ENCODE data around the gene TMPRSS9.

GRCh38 chr19:2358548-2359173, 1.4 kb upstream of the TMPRSS9 start:
- no peak for TF ChIP-seq POU6F1 (CRISPR knock-in tag; IDR thresholded peaks at IDR 0.05; ENCODE audit: borderline replicate concordance, low read depth)
- no peak for TF ChIP-seq ARNTL (CRISPR knock-in tag; IDR thresholded peaks at IDR 0.05; ENCODE audit: borderline replicate concordance, low read depth)
- no peak for TF ChIP-seq TSHZ2 (CRISPR knock-in tag; IDR thresholded peaks at IDR 0.05)
- no peak for TF ChIP-seq ZNF565 (CRISPR knock-in tag; conservative IDR thresholded peaks at IDR 0.05; ENCODE audit: low read depth)
- TF ChIP-seq ZFP30 (CRISPR knock-in tag; IDR thresholded peaks at IDR 0.05), result no peak
- no peak for TF ChIP-seq BACH2 (CRISPR knock-in tag; IDR thresholded peaks at IDR 0.05; ENCODE audit: borderline replicate concordance)
- TF ChIP-seq ESRRG (CRISPR knock-in tag; IDR thresholded peaks at IDR 0.05), result no peak
- no peak for TF ChIP-seq ZNF70 (CRISPR knock-in tag; IDR thresholded peaks at IDR 0.05)
- no peak for TF ChIP-seq TCF4 (CRISPR knock-in tag; IDR thresholded peaks at IDR 0.05; ENCODE audit: borderline replicate concordance)
- no peak for TF ChIP-seq CSDC2 (CRISPR knock-in tag; IDR thresholded peaks at IDR 0.05)
- no peak for TF ChIP-seq CREB5 (CRISPR knock-in tag; IDR thresholded peaks at IDR 0.05; ENCODE audit: low read depth)
- TF ChIP-seq CSRNP3 (CRISPR knock-in tag; IDR thresholded peaks at IDR 0.05), result no peak
- no peak for TF ChIP-seq ZNF8 (CRISPR knock-in tag; IDR thresholded peaks at IDR 0.05)

Data from SK-N-SH treated with all-trans-retinoic acid at 6 μM for 48 hours (cell line).